NCI-H2171 treated with DMSO at 0.1 percent for 48 hours (cell line): Measurements from ENCODE around the gene SLC45A2.

Source experiments
- DNase-seq: peaks from one replicate; lab custom pipeline; 2025; lab: John Stamatoyannopoulos, UW

Gene SLC45A2

DNA sequence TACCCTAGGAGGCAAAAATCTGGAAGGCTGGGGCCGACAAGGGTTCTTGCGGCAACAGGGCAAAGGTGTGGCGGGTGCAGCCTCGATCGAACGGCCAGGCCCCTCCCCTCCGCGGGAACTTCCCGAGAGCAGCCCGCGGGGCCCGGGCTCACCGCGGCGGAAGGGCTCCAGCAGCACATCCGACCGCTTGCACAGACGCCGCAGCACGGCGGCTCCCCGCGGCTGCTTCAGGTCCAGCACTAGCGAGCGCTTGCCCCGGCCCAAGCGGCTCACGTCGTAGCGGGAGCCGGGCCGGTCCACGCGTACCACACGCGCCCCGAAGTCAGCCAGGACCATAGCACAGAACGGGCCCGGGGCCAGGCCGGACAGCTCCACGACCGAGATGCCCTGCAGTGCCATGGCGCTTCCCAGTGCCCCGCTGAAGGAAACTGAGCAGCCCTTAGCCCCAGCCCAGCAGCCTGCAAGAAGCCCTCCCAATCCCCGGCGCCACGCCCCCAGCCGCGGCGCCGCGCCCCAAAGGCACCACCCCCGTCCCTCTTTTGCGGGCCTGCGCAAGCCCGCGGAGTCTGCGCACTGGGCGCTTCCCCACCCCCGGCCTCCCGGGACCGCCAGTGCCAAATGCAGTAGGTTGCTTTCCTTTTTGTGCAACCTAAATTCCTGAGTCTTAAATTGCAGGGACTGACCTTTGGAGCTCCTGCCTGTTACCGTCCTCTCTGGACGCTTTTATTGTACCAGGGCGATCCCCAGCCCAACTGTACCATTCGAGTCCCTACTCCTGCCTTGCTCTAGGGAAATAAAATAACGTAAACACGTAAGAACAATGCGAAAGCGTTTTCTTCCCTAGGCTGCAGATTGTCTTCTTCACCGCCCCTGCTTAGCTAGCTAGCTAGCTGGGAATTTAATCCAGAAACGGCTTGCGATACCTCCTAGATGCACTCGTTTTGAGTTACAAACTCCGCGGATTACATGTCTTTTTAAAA is 23.4 kb upstream of the SLC45A2 start, which contains the start of gene AMACR:
Gene AMACR, minus strand, starts transcription at position 430 of the 980 bp plus-strand sequence. Its CDS starts 31 bp downstream, at position 399.
- DNase-seq, result peak; percentile 97

DNA sequence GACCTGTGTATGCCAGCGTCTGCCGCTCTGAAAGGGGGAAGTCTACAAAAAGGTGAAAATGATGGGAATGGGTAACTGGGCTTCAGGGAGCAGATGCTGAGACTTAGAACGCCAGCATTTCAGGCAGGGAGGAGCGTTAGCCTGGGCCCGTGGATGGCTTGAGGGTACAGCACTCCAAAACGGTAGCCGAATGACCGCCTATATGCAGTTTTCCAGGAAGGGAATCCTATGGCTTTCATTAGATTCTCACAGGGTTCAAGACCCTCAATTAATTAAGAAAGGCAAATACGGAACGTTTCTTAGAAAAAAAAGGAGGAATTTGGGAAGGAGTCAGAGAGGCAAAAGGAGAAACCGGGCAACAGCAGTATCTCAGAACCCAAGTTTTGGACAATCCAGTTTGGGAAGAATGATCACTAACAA is 22.7 kb upstream of the SLC45A2 start:
- no peak for DNase-seq

DNA sequence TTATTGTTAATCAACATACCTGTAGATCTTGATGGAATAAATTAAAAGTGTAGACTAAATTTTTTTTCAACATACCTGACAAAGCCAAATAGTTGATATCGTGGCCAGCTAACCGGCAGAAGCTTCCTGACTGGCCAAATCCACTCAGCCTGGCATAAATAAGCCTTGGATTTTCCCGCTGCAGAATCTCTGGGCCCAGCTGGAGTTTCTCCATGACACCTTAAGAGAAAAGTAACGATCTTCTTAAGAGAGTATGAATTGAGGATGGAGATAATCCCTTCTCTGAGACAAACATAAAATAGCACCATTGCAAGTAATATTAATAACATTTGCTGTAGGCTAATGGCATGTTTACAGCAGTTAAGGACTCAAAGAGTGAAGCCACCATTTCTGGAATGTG is 21.2 kb upstream of the SLC45A2 start:
- DNase-seq, result no peak

DNA sequence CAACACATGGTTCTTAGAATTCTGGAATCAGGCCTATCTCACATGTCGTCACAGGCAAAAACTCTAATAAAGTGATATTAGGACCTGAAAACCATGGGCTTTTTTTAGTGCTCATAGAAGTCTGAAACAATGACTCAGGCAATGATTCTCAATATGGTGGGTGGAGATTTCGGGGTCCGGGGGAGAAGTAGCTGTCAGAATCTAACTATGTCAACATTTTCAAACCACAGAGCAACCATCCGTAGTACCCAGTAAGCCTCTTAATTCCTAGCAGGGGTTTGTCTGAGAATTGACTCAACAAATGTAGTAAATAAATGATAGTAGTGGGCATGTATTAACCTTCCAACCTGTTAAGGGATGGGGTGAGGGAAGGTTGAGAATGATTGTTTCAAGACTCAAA is 20.7 kb upstream of the SLC45A2 start:
- no peak for DNase-seq

DNA sequence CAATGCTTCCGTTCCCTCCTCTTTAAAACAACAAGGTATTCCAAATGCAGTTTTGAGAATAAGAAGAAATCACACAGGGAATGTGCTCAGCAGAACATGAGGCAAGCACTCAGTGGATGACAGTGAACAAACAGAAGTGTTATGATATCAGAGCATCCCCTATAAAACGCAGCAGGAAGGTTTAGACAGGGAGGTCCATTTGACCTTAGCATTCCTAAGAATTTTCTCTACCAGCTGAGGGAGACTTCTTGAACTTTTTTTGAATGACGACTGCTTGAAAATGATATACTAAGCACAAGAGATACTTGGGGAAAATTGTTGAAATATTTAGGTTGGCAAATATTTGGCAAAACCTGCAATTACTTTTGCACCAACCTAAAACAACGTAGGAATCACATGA is 19.4 kb upstream of the SLC45A2 start:
- DNase-seq, result no peak

DNA sequence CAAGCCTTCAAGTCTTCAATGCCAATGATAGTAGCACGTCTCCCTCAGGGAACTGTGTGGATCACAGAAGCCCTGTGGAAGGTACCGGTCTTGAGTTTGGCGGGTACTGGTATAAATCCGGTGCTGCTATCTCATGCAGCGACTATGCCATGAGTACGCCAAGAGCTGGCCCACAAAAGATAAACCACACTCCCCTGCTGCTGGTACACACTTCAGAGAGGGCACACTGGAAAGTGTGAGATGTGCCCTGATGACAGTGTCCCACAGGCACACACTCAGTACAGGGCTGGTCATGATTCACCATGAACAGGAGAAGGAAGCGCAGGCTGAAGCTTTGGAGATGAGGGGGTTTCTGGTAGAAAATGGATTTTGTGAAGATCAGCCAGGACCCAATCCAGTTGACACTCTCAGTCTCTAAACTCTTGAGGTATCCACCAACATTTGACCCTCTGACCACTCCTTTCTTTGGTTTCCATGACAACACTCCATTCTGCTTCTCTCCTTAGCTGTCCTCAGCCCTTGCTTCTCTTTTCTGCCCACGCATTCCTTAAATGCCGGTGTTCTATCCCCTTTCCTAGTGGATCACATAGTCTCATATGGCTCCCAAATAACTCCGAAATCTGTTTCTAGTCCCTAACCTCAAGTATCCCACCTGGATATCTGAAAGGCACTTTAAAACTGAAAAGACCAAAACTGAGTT is 18.3 kb upstream of the SLC45A2 start:
- no peak for DNase-seq

DNA sequence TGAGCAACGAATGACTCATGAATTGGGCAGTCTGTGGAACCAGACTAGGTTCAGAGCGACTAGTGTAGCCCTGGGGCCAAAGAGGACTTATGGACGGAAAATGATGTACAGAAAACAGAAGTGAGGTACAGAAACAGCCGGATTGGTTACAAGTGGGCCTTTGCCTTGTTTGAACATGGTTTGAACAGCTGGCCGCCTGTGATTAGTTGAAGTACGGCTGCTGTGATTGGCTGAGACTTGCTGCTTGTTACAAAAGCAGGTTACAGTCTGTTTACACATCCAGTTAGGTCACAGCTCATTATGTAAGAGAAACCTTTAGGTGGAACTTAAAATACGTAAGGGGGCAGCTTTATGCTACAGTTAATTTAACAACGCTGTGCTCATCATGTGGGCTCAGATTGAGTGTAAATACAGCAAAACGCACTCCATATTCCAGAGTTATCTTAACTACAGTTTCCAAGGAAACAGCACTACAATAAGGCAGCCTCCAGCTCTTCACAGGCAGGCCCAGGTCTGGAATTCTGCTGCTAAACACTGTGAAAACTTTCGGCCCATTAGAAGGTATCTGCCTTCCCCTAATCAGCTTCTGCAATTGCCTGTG is 16.8 kb upstream of the SLC45A2 start:
- DNase-seq, result peak; percentile 99

DNA sequence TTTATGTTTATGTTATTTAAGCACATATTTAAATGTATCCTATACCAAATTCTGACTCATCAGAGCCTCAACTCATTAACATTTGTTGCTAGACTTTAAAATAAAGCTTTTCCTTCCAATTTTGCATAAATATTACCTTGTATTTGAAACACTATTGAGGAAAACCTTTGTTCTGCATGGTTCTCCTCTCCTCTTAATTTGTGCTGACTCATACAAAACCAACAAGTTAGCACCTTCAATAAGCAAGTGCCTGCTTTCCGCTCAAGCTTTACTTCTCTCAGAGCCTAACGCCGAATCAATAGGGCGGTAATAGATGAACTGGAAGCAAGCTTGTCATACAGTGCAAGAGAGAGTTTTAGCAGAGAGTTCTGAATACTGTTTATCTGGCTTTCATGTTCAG is 15.5 kb upstream of the SLC45A2 start:
- no peak for DNase-seq

DNA sequence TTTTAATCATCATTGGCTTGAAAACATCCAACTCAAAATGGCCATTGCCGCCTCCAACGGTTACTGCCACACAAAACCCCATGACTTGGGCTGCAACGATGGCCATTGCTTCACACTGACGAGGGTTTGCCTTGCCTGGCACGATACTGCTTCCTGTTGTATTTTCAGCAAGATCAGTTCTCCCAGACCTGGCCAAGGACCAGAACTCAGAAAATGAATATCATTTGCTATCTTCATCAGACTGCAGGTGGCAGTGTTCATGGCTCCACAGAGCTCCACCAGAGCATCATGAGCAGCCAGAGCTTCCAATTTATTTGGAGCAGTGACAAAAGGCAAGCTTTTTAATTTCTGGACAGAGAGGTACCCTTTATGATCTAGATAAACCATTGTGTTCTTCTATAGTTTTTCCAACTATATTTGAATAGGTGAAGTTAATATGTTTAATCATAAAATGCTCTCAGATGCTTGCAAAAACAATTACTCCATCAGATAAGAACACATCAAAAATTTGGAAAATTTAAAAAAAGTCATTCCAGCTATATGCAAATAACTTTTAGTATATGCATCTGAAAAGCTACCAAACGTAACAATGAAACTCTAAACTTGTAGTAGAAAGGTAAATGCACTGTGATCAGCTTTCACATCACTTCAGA is 13.0 kb upstream of the SLC45A2 start:
- peak; percentile 56 for DNase-seq

DNA sequence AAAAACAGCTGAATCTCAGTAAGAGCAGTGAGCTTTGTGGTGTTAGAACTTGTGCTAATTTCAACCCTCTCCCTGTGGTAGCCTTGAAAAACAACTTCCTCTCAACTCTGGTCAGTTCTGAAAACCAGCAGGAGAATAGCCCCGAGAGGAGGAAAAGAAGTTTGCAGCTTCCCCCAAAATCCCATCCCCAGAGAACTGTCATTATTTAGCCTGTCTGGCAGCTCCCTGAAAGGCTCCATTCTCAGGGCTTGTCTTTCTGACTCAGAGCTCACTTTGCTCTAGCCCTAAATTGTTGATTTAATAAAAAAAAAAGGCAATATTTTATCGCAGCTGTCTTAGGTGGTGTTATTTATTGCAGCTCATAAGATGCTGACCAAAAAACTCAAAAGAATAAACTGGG is 11.4 kb upstream of the SLC45A2 start:
- DNase-seq, result no peak

DNA sequence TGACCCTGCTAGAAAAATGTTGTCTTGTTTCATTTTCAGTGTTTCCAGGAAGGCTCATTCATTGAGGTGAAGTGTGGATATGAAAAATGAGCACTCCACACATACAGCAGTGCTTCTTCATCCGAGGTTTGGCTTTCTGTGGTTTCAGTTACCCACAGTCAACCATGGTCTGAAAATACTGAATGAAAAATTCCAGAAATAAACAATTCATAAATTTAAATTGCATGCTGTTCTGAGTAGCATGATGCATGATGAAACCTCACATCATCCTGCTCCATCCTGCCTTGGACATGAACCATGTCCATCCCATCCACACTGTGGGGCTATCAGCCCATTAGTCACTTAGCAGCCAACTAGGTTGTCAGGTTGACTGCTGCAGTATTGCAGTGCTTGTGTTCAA is 10.4 kb upstream of the SLC45A2 start:
- DNase-seq, result no peak

DNA sequence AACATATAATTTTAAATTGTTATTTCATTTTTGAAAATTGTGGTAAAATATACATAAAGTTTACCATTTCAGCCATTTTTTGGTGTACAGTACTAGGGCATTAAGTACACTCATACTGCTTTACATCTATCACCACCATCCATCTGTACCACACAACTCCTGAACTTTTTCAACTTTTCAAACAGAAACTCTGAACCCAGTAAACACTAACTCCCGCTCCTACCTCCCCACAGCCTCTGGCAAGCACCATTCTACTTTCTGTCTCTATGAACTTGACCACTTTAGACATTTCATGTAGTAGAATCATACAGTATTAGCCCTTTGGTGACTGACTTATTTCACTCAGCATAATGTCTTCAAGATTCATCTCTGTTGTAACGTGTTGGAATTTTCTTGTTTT is 8.4 kb upstream of the SLC45A2 start:
- DNase-seq, result no peak

DNA sequence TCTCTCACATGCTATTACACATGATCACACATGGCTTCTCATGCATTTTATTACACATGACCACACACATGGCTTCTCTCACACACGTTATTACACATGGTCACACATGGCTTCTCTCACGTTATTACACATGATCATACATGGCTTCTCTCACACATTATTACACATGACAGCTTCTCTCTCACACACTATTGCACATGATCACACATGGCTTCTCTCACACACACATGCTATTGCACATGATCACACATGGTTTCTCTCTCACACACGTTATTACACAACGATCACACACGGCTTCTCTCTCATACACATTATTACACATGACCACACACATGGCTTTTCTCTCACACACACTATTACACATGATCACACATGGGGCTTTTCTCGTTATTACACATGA is 954 bp upstream of the SLC45A2 start:
- DNase-seq, result no peak

DNA sequence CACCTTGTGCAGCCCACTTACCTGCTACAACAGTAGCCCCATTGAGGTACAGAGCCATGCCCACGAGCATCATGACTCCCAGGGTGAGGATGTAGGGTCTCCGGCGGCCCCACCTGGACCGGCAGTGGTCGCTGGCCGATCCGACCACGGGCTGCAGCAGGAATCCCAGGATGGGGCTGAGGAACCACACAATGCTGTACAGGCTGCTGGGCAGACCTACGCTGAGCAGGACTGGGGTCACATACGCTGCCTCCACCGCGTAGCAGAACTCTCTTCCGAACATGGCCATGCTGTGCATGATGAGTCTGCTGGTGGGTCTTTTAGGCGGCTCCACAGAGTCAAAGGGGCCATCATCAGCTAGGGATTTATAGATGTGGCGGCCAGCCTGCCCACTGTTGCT is 315 bp downstream of the SLC45A2 start:
- DNase-seq, result no peak

DNA sequence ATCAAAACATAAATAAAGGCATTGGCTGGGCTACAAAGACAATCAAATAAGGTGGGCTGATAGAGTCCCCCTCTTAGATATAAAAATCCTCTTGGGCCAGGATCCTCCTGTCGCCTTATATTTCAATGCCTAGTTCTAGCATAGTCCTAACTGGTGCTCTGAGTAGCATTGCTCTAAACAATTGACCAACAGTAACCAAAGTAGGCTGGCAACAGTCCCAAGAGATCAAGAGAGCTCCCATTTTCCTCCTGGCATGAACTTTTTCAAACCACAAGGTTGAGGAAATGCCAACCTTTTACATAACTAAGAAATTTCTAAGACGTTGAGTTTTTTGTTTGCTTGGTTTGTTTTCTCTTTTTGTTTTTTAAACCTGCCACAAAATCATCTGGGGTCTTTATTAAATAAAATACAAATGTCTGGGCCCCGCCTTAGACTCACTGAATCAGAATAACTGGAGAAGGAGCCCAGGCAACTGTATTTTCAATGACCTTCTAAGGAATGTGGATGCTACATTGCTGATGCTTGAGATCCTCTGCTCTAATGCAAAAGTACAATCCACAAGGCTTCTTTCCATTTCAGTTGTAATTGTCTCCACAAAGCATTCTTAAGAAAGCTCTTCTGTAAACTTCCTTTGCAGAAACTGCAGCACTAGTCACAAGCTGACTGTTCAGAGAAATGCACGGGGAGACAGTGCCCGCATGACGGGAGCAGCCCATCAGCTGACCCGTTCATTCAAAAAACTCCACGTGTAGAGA is 2.9 kb downstream of the SLC45A2 start:
- DNase-seq, result no peak

DNA sequence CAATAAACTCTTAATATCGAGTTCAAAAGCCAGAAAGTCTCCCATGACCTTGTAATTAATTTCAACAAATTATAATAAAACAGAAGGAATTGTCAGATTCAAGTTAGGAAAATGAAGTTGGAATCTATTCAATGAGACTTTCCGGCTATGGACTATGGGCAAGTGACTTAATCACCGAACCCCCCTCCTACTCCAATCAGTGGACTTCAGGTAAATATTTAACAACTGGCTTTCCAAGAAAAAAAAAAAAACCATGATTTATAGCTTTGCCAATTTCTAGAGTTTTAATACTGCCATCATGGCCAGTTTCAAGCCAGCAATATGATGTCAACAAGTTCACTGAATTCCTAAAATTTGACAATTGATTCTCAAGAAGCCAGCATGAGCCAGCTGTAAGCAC is 4.5 kb downstream of the SLC45A2 start:
- no peak for DNase-seq

DNA sequence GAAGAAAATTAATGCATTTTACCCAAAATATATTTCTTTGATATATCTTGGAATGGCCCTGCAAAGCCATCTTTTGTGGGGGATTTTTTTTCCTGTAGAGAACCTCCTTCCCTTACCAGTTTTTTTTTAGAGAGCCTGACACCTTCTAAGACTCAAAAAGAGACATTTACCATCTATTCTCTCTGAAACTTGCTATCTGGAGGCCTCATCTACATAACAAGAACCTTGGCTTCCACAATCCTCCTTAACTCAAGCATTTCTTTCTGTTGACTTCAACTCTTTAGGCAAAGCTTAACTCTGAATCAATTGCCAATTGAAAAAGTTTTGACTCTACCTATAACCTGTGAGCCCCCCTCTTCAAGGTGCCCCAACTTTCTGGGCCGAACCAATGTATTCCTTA is 6.2 kb downstream of the SLC45A2 start:
- DNase-seq, result no peak

DNA sequence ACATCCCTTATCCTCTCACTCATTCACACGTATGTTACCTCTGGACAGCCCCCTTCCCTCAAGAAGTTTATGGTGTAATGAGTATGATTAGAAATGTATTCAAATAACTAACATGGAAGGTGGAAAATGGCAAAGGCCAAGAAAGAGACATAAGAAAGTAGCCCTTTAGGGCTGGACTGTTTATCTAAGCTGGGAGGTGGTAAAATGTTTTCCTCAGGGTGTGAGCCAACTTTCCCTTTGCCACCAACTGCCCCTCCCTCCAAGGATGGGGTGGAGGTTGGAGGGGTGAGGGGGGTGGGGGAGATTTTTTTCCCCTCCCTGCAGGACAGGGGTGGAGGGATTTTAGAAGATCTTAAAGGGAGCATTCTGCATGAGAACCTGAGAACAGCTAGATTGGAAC is 8.2 kb downstream of the SLC45A2 start:
- no peak for DNase-seq

DNA sequence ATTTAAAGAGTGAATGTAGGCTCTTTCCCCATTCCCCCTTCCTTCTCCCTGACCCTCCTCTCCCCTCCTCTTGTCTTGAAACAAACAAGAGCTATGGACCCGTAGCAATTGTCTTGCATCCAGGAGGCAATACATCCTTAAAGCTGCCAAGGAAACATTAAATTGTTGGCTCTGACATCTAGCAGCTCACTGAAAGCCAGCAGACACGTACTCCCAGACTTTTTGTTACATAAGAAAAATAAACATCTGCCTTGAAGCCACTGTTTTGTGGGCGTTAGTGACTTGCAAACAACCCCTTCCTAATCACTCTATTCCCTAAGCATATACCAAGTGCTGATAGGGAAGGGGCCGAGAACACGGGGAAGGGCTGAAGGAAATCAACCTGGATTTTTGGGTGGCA is 8.6 kb downstream of the SLC45A2 start:
- no peak for DNase-seq

DNA sequence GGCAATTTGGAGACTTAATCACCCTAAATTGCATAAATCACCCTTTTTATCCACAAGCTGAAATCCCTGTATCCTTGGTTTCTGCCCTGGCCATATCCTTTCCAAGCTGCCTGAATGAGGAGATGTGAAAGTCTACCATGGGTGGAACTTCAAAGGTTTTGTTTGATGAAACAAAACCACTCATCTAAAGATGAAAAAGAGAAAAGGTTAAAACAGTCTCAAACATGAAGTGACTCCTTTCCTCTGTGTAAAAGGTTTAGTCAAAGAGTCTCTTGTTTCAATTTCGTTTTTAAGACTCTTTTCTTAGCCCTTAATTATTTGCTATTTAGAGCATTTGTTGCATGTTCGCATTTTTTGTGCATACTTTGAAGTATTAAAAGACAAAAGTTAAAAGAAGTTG is 11.2 kb downstream of the SLC45A2 start:
- no peak for DNase-seq
